ENCODE measurements around the gene RALGPS2. TPM values are rescaled to one million over a fixed set of nuclear protein-coding genes. Genes with fewer than 3 reads are reported as not detected.

RALGPS2 gene
- total and polyA plus RNA-seq, 8 donors = 3.1 to 72.3 (median 8.3) TPM

DNA sequence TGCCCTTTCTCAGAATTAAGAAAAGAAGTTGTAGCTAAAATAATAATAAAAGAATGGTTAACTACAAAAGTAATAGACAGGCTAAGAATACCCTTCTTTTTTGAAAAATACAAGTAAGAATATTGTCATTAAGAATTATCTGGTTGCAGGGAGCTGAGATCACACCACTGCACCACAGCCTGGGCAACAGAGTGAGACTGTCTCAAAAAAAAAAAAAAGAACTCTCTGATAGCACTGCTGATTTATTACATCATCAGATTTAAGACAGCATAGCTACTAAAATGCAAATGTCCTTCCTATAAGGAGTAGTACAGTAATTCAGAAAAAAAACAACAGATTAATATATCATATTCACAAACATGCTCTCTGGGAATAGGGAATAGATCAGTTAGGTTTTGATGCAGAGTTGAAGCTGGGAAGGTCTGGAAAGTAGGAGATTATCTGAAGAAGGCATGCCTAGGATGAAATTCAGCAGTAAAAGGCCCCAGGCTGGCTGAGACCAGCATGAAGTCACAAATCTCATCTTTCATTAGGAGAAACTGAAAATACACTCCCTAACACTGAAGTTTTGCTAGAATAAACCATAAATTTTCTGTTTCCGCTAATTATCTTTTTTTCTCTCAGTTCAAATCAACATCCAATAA, 176.6 kb downstream of the RALGPS2 start:
- intact Hi-C loops (cut with DNase I; ENCODE audit: low total_unique reads) = no loop called here

DNA sequence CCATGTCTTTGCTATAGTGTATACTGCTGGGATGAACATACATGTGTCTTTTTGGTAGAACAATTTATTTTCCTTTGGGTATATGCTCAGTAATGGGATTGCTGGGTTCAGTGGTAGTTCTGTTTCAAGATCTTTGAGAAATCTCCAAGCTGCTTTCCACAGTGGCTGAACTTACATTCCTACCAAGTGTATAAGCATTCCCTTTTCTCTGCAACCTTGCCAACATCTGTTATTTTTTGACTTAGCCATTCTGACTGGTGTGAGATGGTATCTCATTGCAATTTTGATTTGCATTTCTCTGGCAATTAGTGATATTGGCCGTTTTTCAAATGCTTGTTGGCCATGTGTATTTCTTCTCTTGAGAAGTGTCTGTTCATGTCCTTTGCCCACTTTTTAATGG, 183.3 kb downstream of the RALGPS2 start:
- WGBS, 5 donors = 75 to 86% (median 83%) methylated on average over 1 of the region's 1 CpG
- H3K27me3 ChIP-seq = no peaks in the 10 kb centered on the region
- TF ChIP-seq CTCF (IDR thresholded peaks at IDR 0.05) (no peak), POLR2A (IDR thresholded peaks at IDR 0.05) (no peak), EP300 (IDR thresholded peaks at IDR 0.05) (no peak), POLR2AphosphoS5 (IDR thresholded peaks at IDR 0.05) (no peak)
- no peak overlapping the region for H3K27ac ChIP-seq
- no peak overlapping the region for H3K4me3 ChIP-seq
- H3K36me3 ChIP-seq = peaks cover 0 to 28% (median 22%) of the 10 kb centered on the region in 4 donors
- DNase-seq = no peak
- H3K4me1 ChIP-seq = no peaks in the 10 kb centered on the region
- intact Hi-C loops (cut with DNase I; ENCODE audit: low total_unique reads) = no loop called here
- H3K9me3 ChIP-seq = no peaks in the 10 kb centered on the region

More for the DNA sequence above, 176.6 kb downstream of the RALGPS2 start:
- Histone ChIP-seq H3K4me3 (no peak overlapping the region), H3K9me3 (no peaks in the 10 kb centered on the region), H3K27me3 (no peaks in the 10 kb centered on the region), H3K36me3 (peaks cover 0 to 18% (median 10%) of the 10 kb centered on the region in 4 donors), H3K4me1 (no peaks in the 10 kb centered on the region), H3K27ac (no peak overlapping the region)
- no peak for DNase-seq
- WGBS, 5 donors = 95 to 100% (median 97%) methylated on average over 1 of the region's 1 CpG
- TF ChIP-seq CTCF (IDR thresholded peaks at IDR 0.05) (no peak), POLR2AphosphoS5 (IDR thresholded peaks at IDR 0.05) (no peak), EP300 (IDR thresholded peaks at IDR 0.05) (no peak), POLR2A (IDR thresholded peaks at IDR 0.05) (no peak)

DNA sequence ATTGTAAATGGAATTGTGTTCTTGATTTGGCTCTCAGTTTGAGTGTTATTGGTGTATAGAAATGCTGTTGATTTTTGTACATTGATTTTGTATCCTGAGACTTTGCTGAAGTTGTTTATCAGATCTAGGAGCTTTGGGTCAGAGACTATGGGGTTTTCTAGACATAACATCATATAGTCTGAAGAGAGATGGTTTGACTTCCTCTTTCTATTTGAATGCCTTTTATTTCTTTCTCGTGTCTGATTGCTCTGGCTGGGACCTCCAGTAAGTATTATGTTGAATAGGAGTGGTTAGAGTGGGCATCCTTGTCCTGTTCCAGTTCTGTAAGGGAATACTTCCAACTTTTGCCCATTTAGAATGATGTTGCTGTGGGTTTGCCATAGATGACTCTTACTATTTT, 185.0 kb downstream of the RALGPS2 start:
- WGBS, 5 donors = 86 to 95% (median 91%) methylated on average over 1 of the region's 1 CpG
- H3K27ac ChIP-seq = no peak overlapping the region
- no peaks in the 10 kb centered on the region for H3K27me3 ChIP-seq
- H3K4me1 ChIP-seq = no peaks in the 10 kb centered on the region
- H3K4me3 ChIP-seq = no peak overlapping the region
- DNase-seq = no peak
- peaks cover 0 to 29% (median 25%) of the 10 kb centered on the region in 4 donors for H3K36me3 ChIP-seq
- H3K9me3 ChIP-seq = no peaks in the 10 kb centered on the region
- TF ChIP-seq CTCF (IDR thresholded peaks at IDR 0.05) (no peak), EP300 (IDR thresholded peaks at IDR 0.05) (no peak), POLR2AphosphoS5 (IDR thresholded peaks at IDR 0.05) (no peak), POLR2A (IDR thresholded peaks at IDR 0.05) (no peak)
- intact Hi-C loops (cut with DNase I; ENCODE audit: low total_unique reads) = no loop called here

GRCh38 chr1:178912597-178912996, 187.6 kb downstream of the RALGPS2 start:
- Histone ChIP-seq H3K4me3 (no peak overlapping the region), H3K27me3 (no peaks in the 10 kb centered on the region), H3K36me3 (peaks cover 0 to 28% (median 20%) of the 10 kb centered on the region in 4 donors), H3K27ac (no peak overlapping the region), H3K9me3 (no peaks in the 10 kb centered on the region), H3K4me1 (no peaks in the 10 kb centered on the region)
- intact Hi-C loops (cut with DNase I; ENCODE audit: low total_unique reads) = no loop called here
- DNase-seq = no peak
- 84 to 95% (median 93%) methylated on average over 2 of the region's 2 CpGs for WGBS, 5 donors
- TF ChIP-seq POLR2AphosphoS5 (IDR thresholded peaks at IDR 0.05) (no peak), EP300 (IDR thresholded peaks at IDR 0.05) (no peak), CTCF (IDR thresholded peaks at IDR 0.05) (no peak), POLR2A (IDR thresholded peaks at IDR 0.05) (no peak)
